GM21786 (cell line): ENCODE results near the gene TDRD1.

ENCODE experiments used
- ATAC-seq: cut with Tn5 transposase; IDR thresholded peaks from one replicate; pipeline ENCODE4 v1.9.1; 2021; ENCODE audit not compliant: unreplicated experiment

TDRD1 gene

GRCh38 chr10:114262496-114262895 is 83.3 kb downstream of the TDRD1 start:
- no peak for ATAC-seq

- ATAC-seq, result no peak
Measured at GRCh38 chr10:114265392-114266053, 86.4 kb downstream of the TDRD1 start.

- no peak for ATAC-seq
Measured at GRCh38 chr10:114266521-114266920, 87.4 kb downstream of the TDRD1 start.

- no peak for ATAC-seq
Measured at GRCh38 chr10:114271075-114271778, 92.1 kb downstream of the TDRD1 start.

- ATAC-seq, result no peak
Measured at GRCh38 chr10:114271779-114272167, 92.6 kb downstream of the TDRD1 start.

GRCh38 chr10:114272696-114273095 is 93.5 kb downstream of the TDRD1 start:
- ATAC-seq, result no peak

GRCh38 chr10:114273910-114274309 is 94.8 kb downstream of the TDRD1 start:
- no peak for ATAC-seq

- no peak for ATAC-seq
Measured at GRCh38 chr10:114274616-114275453, 95.7 kb downstream of the TDRD1 start.

GRCh38 chr10:114276066-114276465 is 96.9 kb downstream of the TDRD1 start:
- no peak for ATAC-seq

GRCh38 chr10:114276671-114277070 is 97.5 kb downstream of the TDRD1 start:
- no peak for ATAC-seq

GRCh38 chr10:114278140-114278883 is 99.2 kb downstream of the TDRD1 start:
- no peak for ATAC-seq

GRCh38 chr10:114278884-114279191 is 99.7 kb downstream of the TDRD1 start:
- no peak for ATAC-seq

- no peak for ATAC-seq
Measured at GRCh38 chr10:114279289-114279688, 100.1 kb downstream of the TDRD1 start.

GRCh38 chr10:114279901-114280644 is 100.9 kb downstream of the TDRD1 start:
- no peak for ATAC-seq

- no peak for ATAC-seq
Measured at GRCh38 chr10:114281006-114281405, 101.9 kb downstream of the TDRD1 start.

GRCh38 chr10:114281461-114281860 is 102.3 kb downstream of the TDRD1 start:
- ATAC-seq, result no peak
